Measurements from ENCODE around the gene KLK14.

Gene KLK14

GRCh38 chr19:51036519-51036918 lies 46.2 kb downstream of the KLK14 start:
- no peak overlapping the region for H3K4me2 ChIP-seq (ENCODE audit: low read depth, low read length, poor library complexity, severe bottlenecking)
- H3K27me3 ChIP-seq (ENCODE audit: low read length), result no peaks in the 10 kb centered on the region
- H3K9me3 ChIP-seq (ENCODE audit: insufficient read depth, low read length), result no peaks in the 10 kb centered on the region
- no peaks in the 10 kb centered on the region for H3K9me2 ChIP-seq (replicated peaks; ENCODE audit: insufficient read depth, low read length)
- H2AFZ ChIP-seq (ENCODE audit: low read depth, low read length, severe bottlenecking), result no peak overlapping the region
- no peak overlapping the region for H3K27ac ChIP-seq (ENCODE audit: low read depth, low read length)
- H4K20me1 ChIP-seq (ENCODE audit: low read depth, low read length), result no peaks in the 10 kb centered on the region
- no peak overlapping the region for H3K4me3 ChIP-seq (ENCODE audit: insufficient read depth, low read length, poor library complexity, severe bottlenecking)
- no peak overlapping the region for H3K9ac ChIP-seq (ENCODE audit: low read length)
- no peaks in the 10 kb centered on the region for H3F3A ChIP-seq (ENCODE audit: insufficient read depth)
- H3K36me3 ChIP-seq (ENCODE audit: low read length), result no peaks in the 10 kb centered on the region
- TF ChIP-seq CTCF (IDR thresholded peaks at IDR 0.05; ENCODE audit: insufficient read depth, low read length, poor library complexity, severe bottlenecking) (no peak), EZH2phosphoT487 (conservative IDR thresholded peaks at IDR 0.05; ENCODE audit: low read length) (no peak)
- H3K79me2 ChIP-seq (ENCODE audit: insufficient read depth, low read length), result no peaks in the 10 kb centered on the region

GRCh38 chr19:51034704-51035103 lies 48.0 kb downstream of the KLK14 start, which contains the start of gene KLK12:
Gene KLK12 (minus strand): TSS chr19:51035002. CDS start chr19:51034621, 381 bp downstream.
- no peak within 1 kb of the TSS for H3K4me3 ChIP-seq (ENCODE audit: insufficient read depth, low read length, poor library complexity, severe bottlenecking)
- H3K27ac ChIP-seq (ENCODE audit: low read depth, low read length), result no peak within 1 kb of the TSS
- H3K9me3 ChIP-seq (ENCODE audit: insufficient read depth, low read length), result no peaks in the 10 kb centered on the region
- no peaks in the 10 kb centered on the region for H3K79me2 ChIP-seq (ENCODE audit: insufficient read depth, low read length)
- no peaks in the 10 kb centered on the region for H4K20me1 ChIP-seq (ENCODE audit: low read depth, low read length)
- no peak within 1 kb of the TSS for H3K4me2 ChIP-seq (ENCODE audit: low read depth, low read length, poor library complexity, severe bottlenecking)
- H3K9ac ChIP-seq (ENCODE audit: low read length), result no peak within 1 kb of the TSS
- TF ChIP-seq CTCF (IDR thresholded peaks at IDR 0.05; ENCODE audit: insufficient read depth, low read length, poor library complexity, severe bottlenecking) (no peak), EZH2phosphoT487 (conservative IDR thresholded peaks at IDR 0.05; ENCODE audit: low read length) (no peak)
- no peaks in the 10 kb centered on the region for H3K27me3 ChIP-seq (ENCODE audit: low read length)
- H3F3A ChIP-seq (ENCODE audit: insufficient read depth), result no peaks in the 10 kb centered on the region
- H3K36me3 ChIP-seq (ENCODE audit: low read length), result no peaks in the 10 kb centered on the region
- no peaks in the 10 kb centered on the region for H3K9me2 ChIP-seq (replicated peaks; ENCODE audit: insufficient read depth, low read length)
- H2AFZ ChIP-seq (ENCODE audit: low read depth, low read length, severe bottlenecking), result no peak within 1 kb of the TSS

- no peak overlapping the region for H2AFZ ChIP-seq (ENCODE audit: low read depth, low read length, severe bottlenecking)
- H3F3A ChIP-seq (ENCODE audit: insufficient read depth), result no peaks in the 10 kb centered on the region
- H4K20me1 ChIP-seq (ENCODE audit: low read depth, low read length), result no peaks in the 10 kb centered on the region
- TF ChIP-seq CTCF (IDR thresholded peaks at IDR 0.05; ENCODE audit: insufficient read depth, low read length, poor library complexity, severe bottlenecking) (no peak), EZH2phosphoT487 (conservative IDR thresholded peaks at IDR 0.05; ENCODE audit: low read length) (no peak)
- no peak overlapping the region for H3K27ac ChIP-seq (ENCODE audit: low read depth, low read length)
- H3K4me2 ChIP-seq (ENCODE audit: low read depth, low read length, poor library complexity, severe bottlenecking), result no peak overlapping the region
- no peaks in the 10 kb centered on the region for H3K9me3 ChIP-seq (ENCODE audit: insufficient read depth, low read length)
- no peaks in the 10 kb centered on the region for H3K27me3 ChIP-seq (ENCODE audit: low read length)
- H3K79me2 ChIP-seq (ENCODE audit: insufficient read depth, low read length), result no peaks in the 10 kb centered on the region
- H3K36me3 ChIP-seq (ENCODE audit: low read length), result no peaks in the 10 kb centered on the region
- no peak overlapping the region for H3K9ac ChIP-seq (ENCODE audit: low read length)
- no peak overlapping the region for H3K4me3 ChIP-seq (ENCODE audit: insufficient read depth, low read length, poor library complexity, severe bottlenecking)
- no peaks in the 10 kb centered on the region for H3K9me2 ChIP-seq (replicated peaks; ENCODE audit: insufficient read depth, low read length)
Observed at GRCh38 chr19:51031880-51032225, 50.8 kb downstream of the KLK14 start.
